ENCODE results near the gene EVI5L.

The EVI5L gene

GRCh38 chr19:7860714-7861618 is 30.9 kb downstream of the EVI5L start:
- no peak for DNase-seq (ENCODE audit: low spot score)

GRCh38 chr19:7861619-7862412 is 31.8 kb downstream of the EVI5L start:
- no peak for DNase-seq (ENCODE audit: low spot score)

- DNase-seq (ENCODE audit: low spot score) = peak; percentile 38
Measured at GRCh38 chr19:7862413-7862951, 32.5 kb downstream of the EVI5L start.

- no peak for DNase-seq (ENCODE audit: low spot score)
Measured at GRCh38 chr19:7863157-7863970, 33.3 kb downstream of the EVI5L start.

- no peak for DNase-seq (ENCODE audit: low spot score)
Measured at GRCh38 chr19:7863971-7864689, 34.1 kb downstream of the EVI5L start.

GRCh38 chr19:7864690-7865074 is 34.7 kb downstream of the EVI5L start:
- DNase-seq (ENCODE audit: low spot score) = no peak

GRCh38 chr19:7865262-7865911 is 35.4 kb downstream of the EVI5L start:
- no peak for DNase-seq (ENCODE audit: low spot score)

- DNase-seq (ENCODE audit: low spot score) = no peak
Measured at GRCh38 chr19:7866399-7867091, 36.5 kb downstream of the EVI5L start.

GRCh38 chr19:7867092-7867844 is 37.2 kb downstream of the EVI5L start:
- DNase-seq (ENCODE audit: low spot score) = no peak

- DNase-seq (ENCODE audit: low spot score) = no peak
Measured at GRCh38 chr19:7868326-7868670, 38.3 kb downstream of the EVI5L start.

GRCh38 chr19:7868671-7869452 is 38.8 kb downstream of the EVI5L start:
- DNase-seq (ENCODE audit: low spot score) = peak; percentile 77

- peak; percentile 45 for DNase-seq (ENCODE audit: low spot score)
Measured at GRCh38 chr19:7869453-7869909, 39.5 kb downstream of the EVI5L start.

GRCh38 chr19:7869910-7870511 is 40.0 kb downstream of the EVI5L start:
- peak; percentile 63 for DNase-seq (ENCODE audit: low spot score)

GRCh38 chr19:7870571-7871436 is 40.8 kb downstream of the EVI5L start:
- DNase-seq (ENCODE audit: low spot score) = peak; percentile 84

- peak; percentile 94 for DNase-seq (ENCODE audit: low spot score)
Measured at GRCh38 chr19:7871437-7872305, 41.7 kb downstream of the EVI5L start.
